Adipocyte (in vitro differentiated cells): ENCODE data around the gene CKM.

Experiments
- DNase-seq: peaks from one replicate; pipeline ENCODE4 v3.0.0-alpha.2; 2015; ENCODE audit warnings: low read depth
- H3K27me3 ChIP-seq: replicated peaks from 2 replicates; pipeline ENCODE4 v1.7.0; 2013; ENCODE audit warnings: mild to moderate bottlenecking, low read length, moderate library complexity; ENCODE audit not compliant: control insufficient read depth, insufficient read depth
- H3K36me3 ChIP-seq: 2 replicates; pipeline ENCODE4 v1.7.0; 2013; ENCODE audit warnings: low read length, mild to moderate bottlenecking, moderate library complexity; ENCODE audit not compliant: control insufficient read depth, insufficient read depth, severe bottlenecking
- H3K4me1 ChIP-seq: 2 replicates; pipeline ENCODE4 v1.7.0; 2013; ENCODE audit warnings: mild to moderate bottlenecking, low read length, moderate library complexity; ENCODE audit not compliant: control insufficient read depth, insufficient read depth
- H3K4me3 ChIP-seq: 2 replicates; pipeline ENCODE4 v1.7.0; 2013; ENCODE audit warnings: mild to moderate bottlenecking, low read length, moderate library complexity
- H3K9ac ChIP-seq: 2 replicates; pipeline ENCODE4 v1.7.0; 2013; ENCODE audit warnings: mild to moderate bottlenecking, low read length, moderate library complexity
- H3K9me3 ChIP-seq: 2 replicates; pipeline ENCODE4 v1.7.0; 2013; ENCODE audit warnings: mild to moderate bottlenecking, low read length, moderate library complexity; ENCODE audit not compliant: control insufficient read depth

The CKM gene

DNA sequence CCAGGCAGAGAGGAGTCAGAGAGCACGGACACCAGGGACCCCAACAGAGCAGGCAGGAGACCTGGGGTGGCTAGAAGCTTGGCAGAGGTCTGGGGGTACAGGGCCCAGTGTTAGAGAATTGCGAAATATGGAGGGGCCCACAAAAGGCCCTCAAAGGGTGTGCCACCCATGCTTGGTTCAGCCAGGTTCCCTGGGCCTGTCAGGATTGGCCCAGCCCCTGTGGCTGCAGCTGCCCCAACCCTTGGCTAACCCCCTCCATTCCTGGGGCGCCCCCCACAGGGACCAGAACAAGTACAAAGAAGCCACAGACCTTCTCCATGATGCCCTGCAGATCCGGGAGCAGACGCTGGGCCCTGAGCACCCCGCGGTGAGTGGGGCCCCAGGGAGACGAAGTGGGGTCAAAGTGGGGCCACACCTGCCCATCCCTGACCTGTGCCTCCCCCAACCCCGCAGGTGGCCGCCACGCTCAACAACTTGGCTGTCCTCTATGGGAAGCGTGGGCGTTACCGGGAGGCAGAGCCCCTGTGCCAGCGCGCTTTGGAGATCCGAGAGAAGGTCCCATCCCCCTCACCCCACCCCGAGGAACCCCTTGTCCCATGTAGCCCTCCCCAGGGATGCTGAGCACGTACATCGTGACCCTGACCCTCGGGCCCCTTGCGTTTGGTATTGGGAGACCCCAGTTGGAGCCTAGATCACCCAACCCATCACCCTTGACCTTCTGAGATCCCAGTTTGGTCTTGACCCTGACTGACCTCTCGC lies 25.9 kb upstream of the CKM start:
- H3K9ac ChIP-seq: no peak overlapping the region

GRCh38 chr19:45347570-45348366 lies 25.1 kb upstream of the CKM start:
- Histone ChIP-seq H3K4me3 (no peak overlapping the region), H3K9me3 (no peaks in the 10 kb centered on the region), H3K36me3 (peaks cover 8% of the 10 kb centered on the region), H3K4me1 (no peaks in the 10 kb centered on the region), H3K27me3 (peaks cover 9% of the 10 kb centered on the region), H3K9ac (no peak overlapping the region)
- DNase-seq: no peak

More for the DNA sequence above, 25.9 kb upstream of the CKM start:
- Histone ChIP-seq H3K36me3 (peaks cover 16% of the 10 kb centered on the region), H3K4me1 (no peaks in the 10 kb centered on the region), H3K9me3 (no peaks in the 10 kb centered on the region), H3K4me3 (no peak overlapping the region), H3K27me3 (peaks cover 9% of the 10 kb centered on the region)
- no peak for DNase-seq

DNA sequence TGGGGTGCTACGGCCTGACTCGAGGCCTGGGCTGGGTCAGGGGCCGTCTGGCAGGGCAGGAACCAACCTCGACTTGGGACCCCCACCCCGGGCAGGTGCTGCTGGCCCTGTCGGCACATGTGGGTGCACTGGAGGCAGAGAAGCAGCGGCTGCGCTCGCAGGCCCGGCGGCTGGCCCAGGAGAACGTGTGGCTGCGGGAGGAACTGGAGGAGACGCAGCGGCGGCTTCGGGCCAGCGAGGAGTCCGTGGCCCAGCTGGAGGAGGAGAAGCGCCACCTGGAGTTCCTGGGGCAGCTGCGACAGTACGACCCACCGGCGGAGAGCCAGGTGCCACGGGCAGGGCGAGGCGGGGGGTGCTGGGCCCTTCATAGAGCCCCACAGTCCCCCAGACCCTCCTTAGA lies 23.8 kb upstream of the CKM start:
- peaks cover 16% of the 10 kb centered on the region for H3K27me3 ChIP-seq
- no peaks in the 10 kb centered on the region for H3K4me1 ChIP-seq
- H3K9ac ChIP-seq: no peak overlapping the region
- no peaks in the 10 kb centered on the region for H3K36me3 ChIP-seq
- H3K9me3 ChIP-seq: no peaks in the 10 kb centered on the region
- no peak overlapping the region for H3K4me3 ChIP-seq
- no peak for DNase-seq

- Histone ChIP-seq H3K9me3 (no peaks in the 10 kb centered on the region), H3K9ac (no peak overlapping the region), H3K27me3 (peaks cover 21% of the 10 kb centered on the region), H3K4me3 (no peak overlapping the region), H3K36me3 (no peaks in the 10 kb centered on the region), H3K4me1 (no peaks in the 10 kb centered on the region)
- no peak for DNase-seq
These were observed 22.8 kb upstream of the CKM start for GRCh38 chr19:45345506-45345860.

GRCh38 chr19:45344621-45345505 lies 22.2 kb upstream of the CKM start:
- DNase-seq: no peak
- peaks cover 25% of the 10 kb centered on the region for H3K27me3 ChIP-seq
- no peak overlapping the region for H3K4me3 ChIP-seq
- no peaks in the 10 kb centered on the region for H3K4me1 ChIP-seq
- H3K36me3 ChIP-seq: no peaks in the 10 kb centered on the region
- no peak overlapping the region for H3K9ac ChIP-seq
- no peaks in the 10 kb centered on the region for H3K9me3 ChIP-seq

DNA sequence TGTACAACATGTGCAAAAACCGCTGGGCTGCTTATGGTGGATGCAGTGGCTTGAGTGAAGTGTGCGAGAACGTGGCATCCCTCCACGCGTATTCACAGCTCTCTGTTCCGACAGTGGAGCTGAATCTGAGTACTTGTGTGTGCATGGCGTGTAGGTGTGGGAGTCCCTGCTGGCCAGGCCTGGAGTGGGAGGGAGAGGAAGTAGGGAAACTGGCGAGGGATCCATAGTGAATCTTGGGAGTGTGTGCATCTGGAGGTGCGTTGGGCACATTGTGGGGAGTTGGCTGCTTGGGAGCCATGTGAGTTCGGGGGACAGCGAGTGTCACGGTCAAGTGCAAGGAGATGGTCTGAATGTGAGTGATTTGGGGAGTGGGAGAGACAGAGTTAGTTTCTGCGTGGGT lies 20.2 kb upstream of the CKM start:
- peaks cover 25% of the 10 kb centered on the region for H3K27me3 ChIP-seq

DNA sequence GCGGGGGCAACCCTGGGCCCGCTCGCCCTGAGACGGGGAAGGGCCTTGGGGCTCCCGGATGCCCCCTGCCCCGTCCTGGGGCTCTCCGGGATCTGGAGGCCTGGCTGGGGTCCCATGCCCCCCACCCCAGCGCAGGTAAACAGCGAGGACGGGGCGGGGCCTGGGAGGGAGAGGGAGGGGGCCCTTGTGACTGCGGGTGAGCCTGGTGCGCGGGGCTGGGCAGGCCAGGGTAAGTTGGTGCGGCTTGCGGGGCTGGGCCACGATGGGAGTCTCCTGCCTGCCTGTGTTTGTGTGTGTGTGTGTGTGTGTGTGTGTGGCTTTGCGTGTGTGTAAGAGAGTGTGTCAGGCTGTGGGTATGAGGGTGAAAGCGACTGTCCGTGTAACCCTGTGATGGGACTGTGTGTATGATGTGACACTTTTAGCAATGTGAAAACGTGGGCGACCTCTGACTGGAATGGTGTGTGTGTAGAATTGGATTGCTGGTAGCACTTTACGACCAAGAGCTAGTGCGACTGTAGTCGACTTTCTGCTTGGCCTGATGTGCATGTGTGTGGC lies 18.3 kb upstream of the CKM start:
- Histone ChIP-seq H3K9me3 (no peaks in the 10 kb centered on the region), H3K36me3 (no peaks in the 10 kb centered on the region), H3K9ac (no peak overlapping the region), H3K27me3 (peaks cover 19% of the 10 kb centered on the region), H3K4me3 (no peak overlapping the region), H3K4me1 (no peaks in the 10 kb centered on the region)
- DNase-seq: no peak

More for the DNA sequence above, 20.2 kb upstream of the CKM start:
- no peaks in the 10 kb centered on the region for H3K9me3 ChIP-seq
- H3K4me1 ChIP-seq: no peaks in the 10 kb centered on the region
- no peak for DNase-seq
- no peaks in the 10 kb centered on the region for H3K36me3 ChIP-seq
- H3K4me3 ChIP-seq: no peak overlapping the region
- no peak overlapping the region for H3K9ac ChIP-seq

GRCh38 chr19:45340232-45340898 lies 17.7 kb upstream of the CKM start, which contains the start of gene KLC3:
KLC3 (plus strand) TSS chr19:45340750; CDS start chr19:45345542, 4,792 bp downstream.
- H3K4me3 ChIP-seq: no peak within 1 kb of the TSS

DNA sequence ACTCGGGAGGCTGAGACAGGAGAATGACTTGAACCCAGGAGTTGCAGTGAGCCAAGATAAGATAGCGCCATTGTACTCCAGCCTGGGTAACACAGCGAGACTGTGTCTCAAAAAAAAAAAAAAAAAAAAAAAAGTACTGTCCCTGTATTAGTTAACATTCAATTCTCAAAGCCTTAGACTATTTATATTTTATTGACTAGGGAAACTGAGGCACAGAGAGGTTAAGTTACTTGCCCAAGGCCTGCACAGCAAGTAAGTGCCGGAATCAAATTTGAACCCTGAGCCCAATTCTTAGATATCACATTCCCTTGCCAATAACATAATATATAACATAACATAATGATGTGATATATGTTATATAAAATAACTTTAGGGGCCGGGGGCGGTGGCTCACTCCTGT lies 17.0 kb upstream of the CKM start:
- no peak for DNase-seq
- peaks cover 16% of the 10 kb centered on the region for H3K27me3 ChIP-seq
- no peaks in the 10 kb centered on the region for H3K36me3 ChIP-seq
- H3K4me1 ChIP-seq: no peaks in the 10 kb centered on the region
- no peaks in the 10 kb centered on the region for H3K9me3 ChIP-seq
- no peak overlapping the region for H3K4me3 ChIP-seq
- H3K9ac ChIP-seq: no peak overlapping the region

More at GRCh38 chr19:45340232-45340898, 17.7 kb upstream of the CKM start, which contains the start of gene KLC3:
- no peak for DNase-seq
- Histone ChIP-seq H3K9me3 (no peaks in the 10 kb centered on the region), H3K9ac (no peak within 1 kb of the TSS), H3K36me3 (no peaks in the 10 kb centered on the region), H3K27me3 (peaks cover 19% of the 10 kb centered on the region), H3K4me1 (no peaks in the 10 kb centered on the region)

- DNase-seq: no peak
These were observed 14.1 kb upstream of the CKM start for GRCh38 chr19:45336696-45337251.

More at GRCh38 chr19:45336696-45337251, 14.1 kb upstream of the CKM start:
- Histone ChIP-seq H3K4me1 (no peaks in the 10 kb centered on the region), H3K36me3 (no peaks in the 10 kb centered on the region), H3K9ac (no peak overlapping the region), H3K9me3 (no peaks in the 10 kb centered on the region), H3K27me3 (peaks cover 12% of the 10 kb centered on the region), H3K4me3 (no peak overlapping the region)
